Stimulated activated CD8-positive, alpha-beta memory T cell treated with anti-CD3 and anti-CD28 coated beads, Interleukin-15, amount 100 ng/mL, for 4 hours (primary cell): ENCODE data around the gene AQP1.

Source experiments
- DNase-seq, 2 donors: peaks; one replicate each; pipeline ENCODE4 v3.0.0-alpha.2; 2020; ENCODE audit warnings: low read depth in 2 of 2

AQP1 gene

DNA sequence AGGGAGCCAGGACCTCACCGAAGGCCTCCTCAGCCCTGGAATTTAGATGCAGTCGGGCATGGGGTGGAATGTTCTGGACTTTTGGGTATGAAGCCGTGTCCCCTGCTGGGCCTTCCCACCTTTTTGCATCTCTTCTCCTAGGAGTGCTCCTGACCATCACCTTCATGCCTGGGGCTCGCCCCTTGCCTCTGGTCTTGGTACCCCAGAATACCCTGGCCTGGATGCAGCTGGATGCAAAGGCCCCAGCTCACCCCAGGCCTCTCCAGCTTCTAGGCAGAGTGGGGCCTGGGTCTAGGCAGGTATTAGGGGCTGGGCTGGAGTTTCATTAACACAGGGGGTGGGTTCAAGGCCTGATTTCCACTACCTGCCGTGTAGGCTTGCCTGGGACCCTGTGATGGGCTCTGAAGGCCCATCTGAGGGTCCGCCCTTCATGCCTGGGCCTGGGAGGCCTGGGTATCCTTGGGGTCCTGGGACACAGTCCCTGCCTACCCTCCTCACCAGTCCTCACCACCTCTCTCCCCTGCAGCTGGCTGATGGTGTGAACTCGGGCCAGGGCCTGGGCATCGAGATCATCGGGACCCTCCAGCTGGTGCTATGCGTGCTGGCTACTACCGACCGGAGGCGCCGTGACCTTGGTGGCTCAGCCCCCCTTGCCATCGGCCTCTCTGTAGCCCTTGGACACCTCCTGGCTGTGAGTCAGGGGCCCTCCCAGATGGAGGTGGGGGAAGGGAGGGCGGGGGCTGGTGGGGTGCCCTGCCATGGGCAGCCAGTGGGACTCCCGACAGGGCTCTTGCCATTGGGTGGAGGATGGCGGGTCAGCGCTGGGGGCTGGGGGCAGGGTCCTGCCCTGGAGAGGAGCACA, 10.1 kb downstream of the AQP1 start:
- DNase-seq, result no peak

DNA sequence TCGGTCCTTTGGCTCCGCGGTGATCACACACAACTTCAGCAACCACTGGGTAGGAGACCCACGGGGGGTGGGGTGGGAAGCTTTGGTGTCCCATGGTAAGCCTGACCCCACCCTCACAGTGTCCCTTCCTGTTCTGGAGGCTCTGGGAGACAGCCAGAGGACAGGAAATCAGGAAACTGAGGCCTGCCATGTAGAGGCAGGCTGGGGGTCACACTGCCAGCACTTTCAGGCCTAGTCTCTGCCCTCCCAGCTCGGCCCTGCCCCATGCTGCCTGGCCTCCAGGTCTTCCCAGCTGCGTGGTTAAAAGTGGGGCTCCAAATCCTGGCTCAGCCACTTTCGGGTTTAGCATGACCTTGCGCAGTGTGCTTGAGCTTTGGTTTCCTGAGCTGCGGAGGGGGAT, 10.9 kb downstream of the AQP1 start:
- DNase-seq, result no peak

- DNase-seq, result no peak
These were observed 11.5 kb downstream of the AQP1 start for GRCh38 chr7:30923009-30923773.

DNA sequence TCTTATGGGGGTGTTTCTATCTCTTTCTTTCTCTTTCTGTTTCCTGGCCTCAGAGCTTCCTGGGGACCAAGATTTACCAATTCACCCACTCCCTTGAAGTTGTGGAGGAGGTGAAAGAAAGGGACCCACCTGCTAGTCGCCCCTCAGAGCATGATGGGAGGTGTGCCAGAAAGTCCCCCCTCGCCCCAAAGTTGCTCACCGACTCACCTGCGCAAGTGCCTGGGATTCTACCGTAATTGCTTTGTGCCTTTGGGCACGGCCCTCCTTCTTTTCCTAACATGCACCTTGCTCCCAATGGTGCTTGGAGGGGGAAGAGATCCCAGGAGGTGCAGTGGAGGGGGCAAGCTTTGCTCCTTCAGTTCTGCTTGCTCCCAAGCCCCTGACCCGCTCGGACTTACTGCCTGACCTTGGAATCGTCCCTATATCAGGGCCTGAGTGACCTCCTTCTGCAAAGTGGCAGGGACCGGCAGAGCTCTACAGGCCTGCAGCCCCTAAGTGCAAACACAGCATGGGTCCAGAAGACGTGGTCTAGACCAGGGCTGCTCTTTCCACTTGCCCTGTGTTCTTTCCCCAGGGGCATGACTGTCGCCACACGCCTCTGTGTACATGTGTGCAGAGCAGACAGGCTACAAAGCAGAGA, 12.2 kb downstream of the AQP1 start:
- no peak for DNase-seq

DNA sequence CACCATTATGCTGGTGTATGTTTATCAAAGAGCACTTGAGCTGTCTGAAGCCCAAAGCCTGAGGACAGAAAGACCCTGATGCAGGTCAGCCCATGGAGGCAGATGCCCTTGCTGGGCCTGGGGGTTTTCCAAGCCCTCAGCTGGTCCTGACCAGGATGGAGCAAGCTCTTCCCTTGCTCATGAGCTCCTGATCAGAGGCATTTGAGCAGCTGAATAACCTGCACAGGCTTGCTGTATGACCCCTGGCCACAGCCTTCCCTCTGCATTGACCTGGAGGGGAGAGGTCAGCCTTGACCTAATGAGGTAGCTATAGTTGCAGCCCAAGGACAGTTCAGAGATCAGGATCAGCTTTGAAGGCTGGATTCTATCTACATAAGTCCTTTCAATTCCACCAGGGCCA, 13.0 kb downstream of the AQP1 start:
- DNase-seq, result no peak

DNA sequence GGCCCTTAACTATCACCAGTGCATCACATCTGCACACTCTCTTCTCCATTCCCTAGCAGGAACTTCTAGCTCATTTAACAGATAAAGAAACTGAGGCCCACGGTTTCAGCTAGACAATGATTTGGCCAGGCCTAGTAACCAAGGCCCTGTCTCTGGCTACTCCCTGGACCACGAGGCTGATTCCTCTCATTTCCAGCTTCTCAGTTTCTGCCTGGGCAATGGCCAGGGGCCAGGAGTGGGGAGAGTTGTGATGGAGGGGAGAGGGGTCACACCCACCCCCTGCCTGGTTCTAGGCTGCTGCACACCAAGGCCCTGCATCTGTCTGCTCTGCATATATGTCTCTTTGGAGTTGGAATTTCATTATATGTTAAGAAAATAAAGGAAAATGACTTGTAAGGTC, 13.5 kb downstream of the AQP1 start:
- DNase-seq, result no peak

DNA sequence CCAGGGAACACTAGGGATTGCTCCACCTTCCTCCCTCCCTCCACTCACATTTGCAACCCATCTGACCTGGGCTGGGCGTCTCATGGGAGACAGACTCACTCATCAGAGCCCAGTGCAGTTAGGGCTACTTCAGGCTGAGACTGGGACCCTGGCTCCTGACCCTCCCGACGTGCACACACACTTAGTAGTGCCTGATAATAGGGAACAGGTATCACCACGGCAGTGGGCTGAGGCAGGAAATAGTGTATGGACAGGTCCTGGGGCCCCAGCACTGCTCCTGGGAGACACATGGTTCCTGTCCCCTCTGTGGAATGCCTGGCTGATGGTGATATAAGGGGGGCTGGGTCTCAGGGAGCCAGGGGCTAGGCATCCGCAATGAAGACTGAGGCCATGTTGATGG, 14.3 kb downstream of the AQP1 start:
- DNase-seq, result no peak

- DNase-seq, result no peak
These were observed 14.7 kb downstream of the AQP1 start for GRCh38 chr7:30926313-30926712.

DNA sequence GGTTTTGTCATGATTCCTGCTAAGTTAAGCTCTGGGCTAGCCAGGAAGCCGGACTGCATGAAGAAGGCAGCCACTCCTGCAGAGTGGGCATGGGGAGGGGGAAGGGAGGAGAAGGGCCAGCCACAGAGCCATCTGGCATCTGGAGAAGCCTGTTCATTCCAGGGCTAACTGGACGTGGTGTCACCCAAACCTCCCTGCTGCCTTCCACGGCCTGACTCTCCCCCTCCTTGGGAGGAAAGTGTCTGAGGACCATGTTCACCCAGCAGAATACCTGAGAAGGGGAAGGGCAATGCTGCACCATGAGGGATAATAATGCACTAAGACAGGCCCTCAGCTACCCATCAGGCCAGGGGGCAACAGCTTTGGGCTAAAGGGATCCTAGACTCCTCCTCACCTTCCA, 15.4 kb downstream of the AQP1 start:
- no peak for DNase-seq

- no peak for DNase-seq
These were observed 15.9 kb downstream of the AQP1 start for GRCh38 chr7:30927559-30927958.

GRCh38 chr7:30928254-30928872, 16.7 kb downstream of the AQP1 start:
- no peak for DNase-seq

DNA sequence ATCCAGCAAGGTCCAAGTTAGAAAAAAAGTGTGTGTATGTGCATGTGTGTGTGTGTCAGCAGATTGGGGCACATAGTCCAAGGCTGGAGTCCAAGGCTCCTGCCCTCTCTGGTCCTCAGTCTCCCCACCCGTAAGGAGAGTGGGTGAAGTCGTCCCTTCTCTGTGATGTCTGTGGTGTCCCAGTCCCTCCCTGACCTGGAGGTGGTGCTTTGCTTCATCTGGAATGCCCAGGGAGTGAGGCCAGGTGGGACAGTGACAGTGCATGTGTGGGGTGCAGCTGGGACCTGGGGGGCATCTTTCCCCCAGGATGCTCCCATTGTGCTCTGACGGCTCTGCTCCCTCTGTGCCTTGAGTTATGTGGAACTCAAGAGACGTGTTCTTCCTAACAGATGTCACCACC, 18.0 kb downstream of the AQP1 start:
- no peak for DNase-seq

DNA sequence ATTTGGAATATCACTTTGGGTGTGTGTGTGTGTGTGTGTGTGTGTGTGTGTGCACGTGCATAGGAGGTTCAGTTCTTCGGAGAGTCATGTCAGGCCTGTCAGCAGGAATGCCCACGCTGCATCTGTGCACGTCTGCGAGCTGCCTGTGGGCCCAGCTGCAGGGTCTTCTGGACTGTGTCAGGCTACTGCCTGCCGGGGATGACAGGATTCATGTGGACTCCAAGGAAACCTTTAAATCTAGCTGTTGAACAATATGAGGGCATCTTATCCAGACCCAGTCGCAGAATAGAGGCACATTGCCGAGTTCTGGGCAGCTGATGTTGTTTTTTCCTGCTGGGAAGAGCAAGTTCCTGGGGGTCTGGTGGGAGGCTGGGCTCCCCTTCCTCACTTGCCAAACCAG, 19.0 kb downstream of the AQP1 start:
- no peak for DNase-seq

GRCh38 chr7:30931161-30931928, 19.7 kb downstream of the AQP1 start:
- DNase-seq, result no peak

DNA sequence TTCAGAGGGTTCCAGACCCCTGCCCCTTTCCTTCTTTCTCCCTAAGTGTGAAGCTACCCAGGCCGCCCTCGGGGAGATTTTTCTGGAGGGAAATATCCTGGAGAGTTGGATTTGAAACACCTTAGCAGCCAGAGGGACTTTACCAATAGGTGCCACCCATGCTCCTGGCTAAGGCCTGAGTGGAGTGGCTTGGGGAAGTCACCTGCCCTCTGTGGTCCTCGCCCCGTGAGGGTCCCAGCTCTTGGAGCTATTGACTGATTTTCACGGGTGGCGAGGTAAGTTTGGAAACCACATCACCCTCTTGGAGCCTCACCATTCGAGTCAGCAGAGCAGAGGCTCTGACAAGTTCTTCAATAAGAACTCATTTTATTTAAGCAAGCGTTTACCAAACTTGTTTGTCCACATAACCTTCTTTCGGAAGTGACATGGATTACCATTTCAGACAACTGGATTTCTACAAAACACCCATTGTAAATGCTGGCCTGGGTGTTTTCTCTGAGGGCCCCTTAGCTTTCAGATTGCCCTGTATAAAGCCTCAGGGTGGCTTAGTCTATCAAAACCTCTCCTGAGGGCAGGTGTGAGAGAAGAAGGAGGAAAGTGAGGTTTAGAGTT, 20.4 kb downstream of the AQP1 start:
- DNase-seq, result no peak

DNA sequence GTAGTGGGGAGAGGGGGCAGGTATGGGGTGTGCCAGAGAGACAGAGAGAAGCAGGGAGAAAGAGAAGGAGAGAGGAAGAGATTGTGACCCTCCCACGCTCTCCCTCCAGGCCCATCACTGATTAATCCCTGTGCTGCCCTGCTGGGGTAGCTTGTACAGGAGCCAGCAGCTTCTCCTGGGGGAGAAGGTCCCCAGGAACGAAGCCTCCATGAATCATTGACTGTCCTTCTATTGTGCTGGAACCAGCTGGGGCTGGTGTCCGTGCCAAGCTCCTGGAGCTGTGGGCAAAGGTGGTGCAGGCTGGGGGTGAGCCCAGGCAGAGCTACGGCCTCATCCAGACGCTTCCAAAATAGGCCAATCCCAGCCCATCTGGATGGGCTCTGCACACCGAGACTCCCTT, 20.9 kb downstream of the AQP1 start:
- no peak for DNase-seq

- DNase-seq, result no peak
These were observed 21.7 kb downstream of the AQP1 start for GRCh38 chr7:30933124-30933974.

DNA sequence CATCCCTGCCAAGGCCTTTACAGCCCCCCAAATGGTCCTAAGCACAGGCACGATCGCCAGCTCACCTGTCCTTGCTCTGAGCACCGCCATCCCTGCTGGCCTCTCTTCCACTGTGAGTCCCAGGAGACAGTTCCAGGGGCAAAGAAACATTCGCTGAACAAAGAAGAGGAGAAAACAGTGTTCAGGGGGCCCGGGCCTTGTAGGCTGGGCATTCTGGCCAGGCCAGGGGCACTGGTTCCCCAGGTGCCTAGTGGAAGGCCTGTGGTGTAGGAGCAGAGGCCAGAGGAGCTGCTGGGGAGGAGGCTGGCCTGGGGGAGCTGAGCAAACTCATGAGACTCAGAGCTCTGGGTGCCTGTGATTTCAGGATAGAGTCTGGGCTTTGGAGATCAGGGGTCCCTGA, 22.6 kb downstream of the AQP1 start:
- no peak for DNase-seq

GRCh38 chr7:30934732-30935568, 23.3 kb downstream of the AQP1 start:
- DNase-seq, result no peak
